WTC11 (cell line): Measurements from ENCODE around the gene GRIK2.

Source experiments
- ESRRA ChIP-seq: sonication (generic); formaldehyde crosslinking; IDR thresholded peaks from 2 replicates; pipeline ENCODE4 v1.8.1; 2022; ENCODE audit warnings: mild to moderate bottlenecking, missing genetic modification reagents, borderline replicate concordance
- ETV6 ChIP-seq: sonication (generic); formaldehyde crosslinking; IDR thresholded peaks from 2 replicates; pipeline ENCODE4 v1.8.1; 2022; ENCODE audit warnings: mild to moderate bottlenecking, missing genetic modification reagents
- GABPB1 ChIP-seq: sonication (generic); formaldehyde crosslinking; IDR thresholded peaks from 2 replicates; pipeline ENCODE4 v1.8.1; 2023; ENCODE audit warnings: mild to moderate bottlenecking, missing genetic modification reagents
- MYBL2 ChIP-seq: sonication (generic); formaldehyde crosslinking; IDR thresholded peaks from 2 replicates; pipeline ENCODE4 v1.8.1; 2023; ENCODE audit warnings: mild to moderate bottlenecking, moderate library complexity, missing genetic modification reagents
- TCF7 ChIP-seq: sonication (generic); formaldehyde crosslinking; IDR thresholded peaks from 2 replicates; pipeline ENCODE4 v1.8.0; 2022; ENCODE audit warnings: mild to moderate bottlenecking, low read depth, missing genetic modification reagents, moderate library complexity
- TEAD4 ChIP-seq: sonication (generic); formaldehyde crosslinking; IDR thresholded peaks from 2 replicates; pipeline ENCODE4 v1.8.0; 2022; ENCODE audit warnings: mild to moderate bottlenecking, missing genetic modification reagents
- ZBTB21 ChIP-seq: sonication (generic); formaldehyde crosslinking; IDR thresholded peaks from 2 replicates; pipeline ENCODE4 v1.8.1; 2023; ENCODE audit warnings: mild to moderate bottlenecking, missing genetic modification reagents, borderline replicate concordance
- ZNF317 ChIP-seq: sonication (generic); formaldehyde crosslinking; IDR thresholded peaks from 2 replicates; pipeline ENCODE4 v1.8.1; 2023; ENCODE audit warnings: low read depth, mild to moderate bottlenecking, moderate library complexity, missing genetic modification reagents, borderline replicate concordance
- ZNF416 ChIP-seq: fragments of 250-450 bp; sonication (Bioruptor Pico); IDR thresholded peaks from 2 replicates; pipeline ENCODE4 v1.9.0; 2021; ENCODE audit warnings: mild to moderate bottlenecking, inconsistent platforms
- TF ChIP-seq, protein P1 (sequence below): fragments of 200-600 bp; IDR thresholded peaks from 2 replicates; pipeline ENCODE4 v1.8.0; 2022; ENCODE audit warnings: antibody characterized with exemption
- TF ChIP-seq, protein P2 (sequence below): fragments of 250-450 bp; sonication (Bioruptor Pico); IDR thresholded peaks from 2 replicates; pipeline ENCODE4 v1.9.0; 2021; ENCODE audit warnings: mild to moderate bottlenecking
- TF ChIP-seq, protein P3 (sequence below): sonication (generic); formaldehyde crosslinking; conservative IDR thresholded peaks from 2 replicates; pipeline ENCODE4 v1.8.1; 2022; ENCODE audit warnings: mild to moderate bottlenecking, missing genetic modification reagents

DNA sequence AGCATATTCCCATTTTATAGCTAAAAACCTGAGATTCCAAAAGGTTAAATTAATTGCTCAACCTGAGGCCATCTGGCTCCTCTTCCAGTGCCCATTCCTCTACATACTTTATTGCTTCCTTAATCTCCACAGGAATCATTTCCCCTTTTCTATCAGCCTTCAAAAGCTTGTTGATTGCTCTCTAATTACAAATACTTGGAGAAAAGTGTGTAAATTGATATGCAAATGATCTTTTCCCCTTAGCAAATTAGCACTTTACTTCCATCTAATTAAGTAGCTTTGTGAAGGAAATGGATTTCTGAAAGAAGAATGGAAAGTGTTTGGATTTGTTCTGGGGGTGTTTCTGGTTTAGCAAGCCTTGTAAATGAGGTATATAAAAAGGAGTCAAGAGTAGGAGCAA lies 323.3 kb downstream of the GRIK2 start:
- TF ChIP-seq, protein P1, sequence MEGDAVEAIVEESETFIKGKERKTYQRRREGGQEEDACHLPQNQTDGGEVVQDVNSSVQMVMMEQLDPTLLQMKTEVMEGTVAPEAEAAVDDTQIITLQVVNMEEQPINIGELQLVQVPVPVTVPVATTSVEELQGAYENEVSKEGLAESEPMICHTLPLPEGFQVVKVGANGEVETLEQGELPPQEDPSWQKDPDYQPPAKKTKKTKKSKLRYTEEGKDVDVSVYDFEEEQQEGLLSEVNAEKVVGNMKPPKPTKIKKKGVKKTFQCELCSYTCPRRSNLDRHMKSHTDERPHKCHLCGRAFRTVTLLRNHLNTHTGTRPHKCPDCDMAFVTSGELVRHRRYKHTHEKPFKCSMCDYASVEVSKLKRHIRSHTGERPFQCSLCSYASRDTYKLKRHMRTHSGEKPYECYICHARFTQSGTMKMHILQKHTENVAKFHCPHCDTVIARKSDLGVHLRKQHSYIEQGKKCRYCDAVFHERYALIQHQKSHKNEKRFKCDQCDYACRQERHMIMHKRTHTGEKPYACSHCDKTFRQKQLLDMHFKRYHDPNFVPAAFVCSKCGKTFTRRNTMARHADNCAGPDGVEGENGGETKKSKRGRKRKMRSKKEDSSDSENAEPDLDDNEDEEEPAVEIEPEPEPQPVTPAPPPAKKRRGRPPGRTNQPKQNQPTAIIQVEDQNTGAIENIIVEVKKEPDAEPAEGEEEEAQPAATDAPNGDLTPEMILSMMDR = no peak
- no peak for TF ChIP-seq ZNF416 (CRISPR knock-in tag)
- TF ChIP-seq ETV6 = no peak
- no peak for TF ChIP-seq TCF7
- TF ChIP-seq, protein P2, sequence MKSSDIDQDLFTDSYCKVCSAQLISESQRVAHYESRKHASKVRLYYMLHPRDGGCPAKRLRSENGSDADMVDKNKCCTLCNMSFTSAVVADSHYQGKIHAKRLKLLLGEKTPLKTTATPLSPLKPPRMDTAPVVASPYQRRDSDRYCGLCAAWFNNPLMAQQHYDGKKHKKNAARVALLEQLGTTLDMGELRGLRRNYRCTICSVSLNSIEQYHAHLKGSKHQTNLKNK = no peak
- TF ChIP-seq GABPB1 (CRISPR knock-in tag) = no peak
- no peak for TF ChIP-seq ZBTB21 (CRISPR knock-in tag)
- no peak for TF ChIP-seq MYBL2 (CRISPR knock-in tag)
- TF ChIP-seq, protein P3, sequence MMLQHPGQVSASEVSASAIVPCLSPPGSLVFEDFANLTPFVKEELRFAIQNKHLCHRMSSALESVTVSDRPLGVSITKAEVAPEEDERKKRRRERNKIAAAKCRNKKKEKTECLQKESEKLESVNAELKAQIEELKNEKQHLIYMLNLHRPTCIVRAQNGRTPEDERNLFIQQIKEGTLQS = no peak
- TF ChIP-seq ZNF317 = no peak
- TF ChIP-seq TEAD4 (CRISPR knock-in tag) = no peak
- no peak for TF ChIP-seq ESRRA (CRISPR knock-in tag)
